Measurements from ENCODE around the gene NTPCR. TPM values are rescaled to one million over a fixed set of nuclear protein-coding genes. Genes with fewer than 3 reads are reported as not detected.

The NTPCR gene
- total and polyA plus RNA-seq, 3 donors from 2014 or later, result 25.5 to 85.1 (median 38.8) TPM

GRCh38 chr1:233032916-233033315 lies 82.5 kb downstream of the NTPCR start:
- no peak overlapping the region for H3K27ac ChIP-seq
- intact Hi-C loops (cut with DNase I; ENCODE audit: low total_unique reads), result no loop called here
- H3K9me3 ChIP-seq, result no peaks in the 10 kb centered on the region
- WGBS, 2 donors, result 46 to 54% methylated on average over 4 of the region's 4 CpGs
- DNase-seq, result no peak
- no peaks in the 10 kb centered on the region for H3K27me3 ChIP-seq
- TF ChIP-seq CTCF (IDR thresholded peaks at IDR 0.05) (no peak), POLR2A (IDR thresholded peaks at IDR 0.05) (no peak)
- no peak overlapping the region for H3K4me3 ChIP-seq
- H3K4me1 ChIP-seq, result no peaks in the 10 kb centered on the region
- H3K36me3 ChIP-seq (ENCODE audit: low read depth, missing control alignments), result no peaks in the 10 kb centered on the region

GRCh38 chr1:233033361-233033760 lies 83.0 kb downstream of the NTPCR start:
- Histone ChIP-seq H3K27me3 (no peaks in the 10 kb centered on the region), H3K27ac (no peak overlapping the region), H3K4me3 (no peak overlapping the region), H3K9me3 (no peaks in the 10 kb centered on the region), H3K36me3 (ENCODE audit: low read depth, missing control alignments) (no peaks in the 10 kb centered on the region), H3K4me1 (no peaks in the 10 kb centered on the region)
- intact Hi-C loops (cut with DNase I; ENCODE audit: low total_unique reads), result no loop called here
- WGBS, 2 donors, result 62 to 72% methylated on average over 3 of the region's 3 CpGs
- no peak for TF ChIP-seq CTCF (IDR thresholded peaks at IDR 0.05)
- TF ChIP-seq POLR2A (IDR thresholded peaks at IDR 0.05), result no peak
- DNase-seq, result no peak

Other genes starting within 250 kb of the NTPCR start
- 1 to 10 TPM; 8.4 to 9.1 TPM for gene MAP10, start 145.2 kb upstream of the NTPCR start, total RNA-seq
- 1.6 TPM for gene MAP10, start 145.2 kb upstream of the NTPCR start, polyA plus RNA-seq (ENCODE audit: insufficient read depth, low read depth, low replicate concordance)